GM19438 (cell line): ENCODE measurements around the gene CASP3.
"Not testable (repeated sequence)": the region's sequence is repeated elsewhere in the genome, so short reads cannot be mapped to it uniquely, and the experiment has no call there.

Experiments used
- ATAC-seq: cut with Tn5 transposase; IDR thresholded peaks from one replicate; pipeline ENCODE4 v1.9.1; 2021; ENCODE audit warnings: low read depth; ENCODE audit not compliant: unreplicated experiment

The CASP3 gene

DNA sequence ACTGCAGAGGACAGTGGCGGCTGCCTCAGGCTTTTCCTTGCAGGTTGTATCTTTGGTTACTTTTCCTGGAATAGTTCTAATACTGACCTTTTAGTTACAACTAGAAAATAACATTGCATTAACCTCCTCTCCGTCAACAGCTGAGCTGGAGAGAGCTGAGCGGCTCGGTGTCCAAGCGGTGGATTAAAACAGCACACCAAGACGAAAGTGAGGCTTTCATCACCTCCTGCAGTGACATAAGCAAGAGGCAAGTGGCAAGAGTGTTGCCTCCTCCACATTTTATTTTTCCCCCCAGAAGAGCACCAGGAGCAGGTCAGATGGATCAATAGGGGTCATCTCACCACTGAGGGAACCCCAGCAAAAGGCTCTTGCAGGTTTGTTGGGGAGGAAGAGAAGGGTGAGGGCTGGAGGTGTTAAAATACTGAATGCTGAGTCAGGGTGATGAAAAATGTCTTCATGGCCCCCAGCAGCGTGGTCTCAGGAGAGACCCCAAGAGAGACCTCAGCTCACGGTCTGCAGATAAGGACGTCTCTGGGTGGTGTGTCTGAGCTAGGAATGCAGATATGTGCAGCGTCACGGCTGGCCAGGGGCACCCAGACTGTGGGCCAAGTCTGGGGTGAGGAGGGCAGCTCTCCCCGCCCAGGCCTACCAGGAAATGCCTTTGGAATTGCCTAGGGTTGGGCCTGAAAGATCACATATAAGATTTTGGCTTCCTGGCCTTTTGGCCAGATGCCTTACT lies 50.3 kb downstream of the CASP3 start:
- ATAC-seq, result no peak

DNA sequence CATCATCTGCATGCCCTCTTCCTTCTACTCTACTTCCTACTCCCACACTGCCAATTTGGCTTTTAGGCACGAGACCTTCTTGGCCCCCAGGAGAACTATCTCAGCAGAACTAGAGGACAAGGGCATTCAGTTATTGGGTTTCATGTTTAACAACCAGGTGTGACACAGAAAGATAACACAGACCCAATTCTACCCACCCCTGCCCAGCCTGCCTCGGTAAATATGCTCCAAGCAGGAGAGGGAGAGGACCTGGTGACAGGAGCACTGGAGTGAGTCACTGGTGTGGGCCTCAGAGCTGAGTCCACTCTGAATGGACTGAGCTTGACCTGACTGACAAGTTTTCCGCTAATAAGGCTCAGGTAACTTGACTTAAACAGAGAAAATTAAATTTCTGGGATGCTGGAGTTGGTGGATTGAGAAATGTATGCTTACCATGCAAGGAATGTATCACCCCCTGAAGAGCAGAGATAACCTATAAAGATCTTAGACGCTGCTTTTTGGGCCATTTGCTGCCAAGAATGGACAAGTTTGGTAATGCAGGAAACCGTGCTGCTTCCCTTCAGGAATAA lies 52.5 kb downstream of the CASP3 start:
- no peak for ATAC-seq

GRCh38 chr4:184596044-184596616 lies 53.1 kb downstream of the CASP3 start:
- ATAC-seq, result no peak

- no peak for ATAC-seq
These were observed 53.8 kb downstream of the CASP3 start for GRCh38 chr4:184595430-184595829.

- ATAC-seq, result no peak
These were observed 55.8 kb downstream of the CASP3 start for GRCh38 chr4:184593461-184593860.

- not testable (repeated sequence) for ATAC-seq
These were observed 57.4 kb downstream of the CASP3 start for GRCh38 chr4:184591747-184592270.

DNA sequence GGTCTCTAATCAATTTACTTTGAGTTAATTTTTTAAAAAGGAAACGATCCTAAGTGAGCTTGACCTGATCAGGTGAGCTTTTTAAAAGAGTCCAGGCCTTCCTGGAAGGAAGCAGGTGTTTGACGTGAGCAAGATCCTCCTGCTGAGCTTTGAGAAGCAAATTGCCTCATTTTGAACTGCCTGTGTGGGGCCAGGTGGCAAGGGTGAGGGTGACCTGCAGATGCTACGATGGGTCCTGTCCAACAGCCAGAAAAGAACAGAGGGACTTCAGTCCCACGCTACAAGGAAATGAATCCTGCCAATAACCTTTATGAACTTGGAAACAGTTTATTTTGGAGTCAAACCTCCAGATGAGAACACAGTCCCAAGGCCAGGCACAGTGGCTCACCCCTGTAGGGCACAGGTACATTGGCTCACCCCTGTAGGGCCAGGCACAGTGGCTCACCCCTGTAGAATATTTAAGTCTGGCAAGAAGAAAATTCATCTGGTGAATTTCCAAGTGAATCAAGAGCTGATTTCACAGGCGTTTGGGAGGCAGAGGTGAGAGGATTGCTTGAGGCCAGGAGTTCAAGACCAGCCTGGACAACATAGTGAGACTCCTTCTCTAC lies 58.1 kb downstream of the CASP3 start:
- ATAC-seq, result no peak

- ATAC-seq, result no peak
These were observed 59.1 kb downstream of the CASP3 start for GRCh38 chr4:184590196-184590595.

- ATAC-seq, result no peak
These were observed 60.4 kb downstream of the CASP3 start for GRCh38 chr4:184588893-184589292.

DNA sequence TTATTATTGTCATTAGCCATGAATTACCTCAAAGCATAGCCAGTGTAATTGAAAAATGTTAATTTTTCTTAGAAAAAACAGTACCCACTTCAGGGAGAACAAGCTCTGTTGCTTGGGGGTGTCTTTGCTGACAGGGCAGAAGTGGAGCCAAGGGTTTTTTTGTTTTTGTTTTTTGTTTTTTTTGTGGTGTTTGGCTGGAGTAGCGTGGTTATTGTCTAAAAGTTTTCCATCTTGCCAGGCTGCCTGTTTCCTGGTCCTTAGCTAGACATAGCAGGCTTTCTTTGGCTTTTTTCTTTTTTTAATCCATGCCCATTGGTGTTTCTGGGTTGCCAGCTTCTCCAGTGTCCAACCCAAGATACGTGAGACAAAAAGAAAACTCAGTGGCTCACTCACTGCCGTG lies 61.5 kb downstream of the CASP3 start:
- no peak for ATAC-seq

DNA sequence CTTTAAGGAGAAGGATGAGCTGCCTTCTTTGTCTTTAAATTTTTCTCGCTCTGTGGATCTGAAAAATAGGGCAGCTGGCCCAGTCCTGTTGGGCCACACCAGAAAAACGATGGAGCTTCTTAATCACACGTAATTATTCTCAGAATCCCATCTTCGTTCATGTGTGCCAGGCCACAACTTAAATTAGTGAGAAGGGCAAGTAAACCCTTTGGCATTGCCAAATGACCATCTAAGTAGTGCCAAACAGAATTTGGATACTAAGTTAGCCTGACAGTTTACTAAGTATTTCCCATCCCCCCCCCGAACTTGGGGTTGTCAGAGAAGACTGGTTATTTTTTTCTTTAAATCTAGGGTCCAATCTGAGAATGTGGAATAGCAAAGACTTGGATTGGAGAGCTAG lies 62.0 kb downstream of the CASP3 start:
- ATAC-seq, result no peak

- ATAC-seq, result no peak
These were observed 65.3 kb downstream of the CASP3 start for GRCh38 chr4:184583738-184584502.
